GM18951 (cell line): ENCODE measurements around the gene LRRC49.
"Not testable (repeated sequence)": the region's sequence is repeated elsewhere in the genome, so short reads cannot be mapped to it uniquely, and the experiment has no call there.

Experiments
- POLR2A ChIP-seq: IDR thresholded peaks from 4 replicates; pipeline ENCODE4 v1.6.1; 2011; ENCODE audit warnings: mild to moderate bottlenecking; ENCODE audit not compliant: insufficient read length, insufficient read depth; ENCODE audit errors: extremely low read depth
- in situ Hi-C: fragments of 300-500 bp; cut with MboI; formaldehyde crosslinking; loops from one replicate; pipeline ENCODE4 v1.12.0; 2022; ENCODE audit warnings: low sequenced_read_pairs, mixed read lengths, inconsistent platforms; ENCODE audit not compliant: unreplicated experiment

Gene LRRC49

GRCh38 chr15:70956201-70956995, 63.8 kb downstream of the LRRC49 start:
- no peak for TF ChIP-seq POLR2A
- in situ Hi-C loops: no loop called here

GRCh38 chr15:70962084-70962483, 69.5 kb downstream of the LRRC49 start:
- in situ Hi-C loops: no loop called here
- TF ChIP-seq POLR2A: no peak

GRCh38 chr15:70963199-70963598, 70.6 kb downstream of the LRRC49 start:
- in situ Hi-C loops: no loop called here
- no peak for TF ChIP-seq POLR2A

GRCh38 chr15:70964058-70964457, 71.4 kb downstream of the LRRC49 start:
- no peak for TF ChIP-seq POLR2A
- in situ Hi-C loops: no loop called here

GRCh38 chr15:70964686-70965085, 72.1 kb downstream of the LRRC49 start:
- in situ Hi-C loops: no loop called here
- TF ChIP-seq POLR2A: no peak

GRCh38 chr15:70967646-70968045, 75.0 kb downstream of the LRRC49 start:
- no peak for TF ChIP-seq POLR2A
- in situ Hi-C loops: no loop called here

GRCh38 chr15:70974004-70974832, 81.6 kb downstream of the LRRC49 start:
- in situ Hi-C loops: no loop called here
- TF ChIP-seq POLR2A: no peak

- in situ Hi-C loops: no loop called here
- no peak for TF ChIP-seq POLR2A
Measured at GRCh38 chr15:70976851-70977250, 84.2 kb downstream of the LRRC49 start.

GRCh38 chr15:70995383-70995970, 102.9 kb downstream of the LRRC49 start:
- no peak for TF ChIP-seq POLR2A
- in situ Hi-C loops: no loop called here

- in situ Hi-C loops: no loop called here
- TF ChIP-seq POLR2A: no peak
Measured at GRCh38 chr15:70998319-70998718, 105.7 kb downstream of the LRRC49 start.

GRCh38 chr15:71002316-71002715, 109.7 kb downstream of the LRRC49 start:
- in situ Hi-C loops: no loop called here
- no peak for TF ChIP-seq POLR2A

GRCh38 chr15:71003319-71003718, 110.7 kb downstream of the LRRC49 start:
- no peak for TF ChIP-seq POLR2A
- in situ Hi-C loops: no loop called here

- in situ Hi-C loops: not testable (repeated sequence)
Measured at GRCh38 chr15:71004506-71004905, 111.9 kb downstream of the LRRC49 start.
